ENCODE data around the gene NAP1L1. TPM values are rescaled to one million over a fixed set of nuclear protein-coding genes. Genes with fewer than 3 reads are reported as not detected.

NAP1L1 gene
- total RNA-seq, 4 donors from 2014 or later, result 49.6 to 334 (median 79.7) TPM

- H3K4me1 ChIP-seq, result no peaks in the 10 kb centered on the region
- no peak overlapping the region for H3K27ac ChIP-seq
- no peak overlapping the region for H3K4me3 ChIP-seq
- no peak for DNase-seq
- H3K36me3 ChIP-seq, result no peaks in the 10 kb centered on the region
- no peaks in the 10 kb centered on the region for H3K27me3 ChIP-seq
- H3K9me3 ChIP-seq, result no peaks in the 10 kb centered on the region
- TF ChIP-seq POLR2A (IDR thresholded peaks at IDR 0.05) (no peak), CTCF (IDR thresholded peaks at IDR 0.05) (no peak)
These were observed 46.3 kb downstream of the NAP1L1 start for GRCh38 chr12:76038176-76038575.

GRCh38 chr12:76037130-76038103 lies 47.1 kb downstream of the NAP1L1 start:
- DNase-seq, result peak in 1 of 3 donors; percentile 51
- TF ChIP-seq POLR2A (IDR thresholded peaks at IDR 0.05) (no peak), CTCF (IDR thresholded peaks at IDR 0.05) (peak; percentile 41 to 96 (median 86))
- H3K36me3 ChIP-seq, result no peaks in the 10 kb centered on the region

GRCh38 chr12:76035045-76035444 lies 49.4 kb downstream of the NAP1L1 start:
- TF ChIP-seq CTCF (IDR thresholded peaks at IDR 0.05) (no peak), POLR2A (IDR thresholded peaks at IDR 0.05) (no peak)
- no peak overlapping the region for H3K4me3 ChIP-seq
- no peaks in the 10 kb centered on the region for H3K9me3 ChIP-seq
- DNase-seq, result no peak
- H3K27ac ChIP-seq, result no peak overlapping the region
- H3K4me1 ChIP-seq, result peaks cover 0 to 7% (median 3%) of the 10 kb centered on the region in 4 donors
- no peaks in the 10 kb centered on the region for H3K36me3 ChIP-seq
- no peaks in the 10 kb centered on the region for H3K27me3 ChIP-seq

More at GRCh38 chr12:76037130-76038103, 47.1 kb downstream of the NAP1L1 start:
- Histone ChIP-seq H3K4me1 (peaks cover 0 to 4% (median 0%) of the 10 kb centered on the region in 4 donors), H3K4me3 (no peak overlapping the region), H3K9me3 (no peaks in the 10 kb centered on the region), H3K27me3 (no peaks in the 10 kb centered on the region), H3K27ac (no peak overlapping the region)

GRCh38 chr12:76033081-76034011 lies 51.1 kb downstream of the NAP1L1 start:
- TF ChIP-seq POLR2A (IDR thresholded peaks at IDR 0.05), result no peak
- no peak for TF ChIP-seq CTCF (IDR thresholded peaks at IDR 0.05)
- H3K4me1 ChIP-seq, result peaks cover 0 to 7% (median 4%) of the 10 kb centered on the region in 4 donors
- no peaks in the 10 kb centered on the region for H3K9me3 ChIP-seq
- no peaks in the 10 kb centered on the region for H3K27me3 ChIP-seq
- H3K4me3 ChIP-seq, result peak overlapping the region in 3 of 4 donors; percentile 64 to 81 (median 77)
- H3K27ac ChIP-seq, result peak overlapping the region in 3 of 4 donors; percentile 85 to 97 (median 87)
- no peaks in the 10 kb centered on the region for H3K36me3 ChIP-seq
- no peak for DNase-seq

Measured in Peyer's patch (tissue), 4 donors.